ENCODE measurements around the gene UVSSA.
"Not testable (repeated sequence)": the region's sequence is repeated elsewhere in the genome, so short reads cannot be mapped to it uniquely, and the experiment has no call there.

Gene UVSSA

DNA sequence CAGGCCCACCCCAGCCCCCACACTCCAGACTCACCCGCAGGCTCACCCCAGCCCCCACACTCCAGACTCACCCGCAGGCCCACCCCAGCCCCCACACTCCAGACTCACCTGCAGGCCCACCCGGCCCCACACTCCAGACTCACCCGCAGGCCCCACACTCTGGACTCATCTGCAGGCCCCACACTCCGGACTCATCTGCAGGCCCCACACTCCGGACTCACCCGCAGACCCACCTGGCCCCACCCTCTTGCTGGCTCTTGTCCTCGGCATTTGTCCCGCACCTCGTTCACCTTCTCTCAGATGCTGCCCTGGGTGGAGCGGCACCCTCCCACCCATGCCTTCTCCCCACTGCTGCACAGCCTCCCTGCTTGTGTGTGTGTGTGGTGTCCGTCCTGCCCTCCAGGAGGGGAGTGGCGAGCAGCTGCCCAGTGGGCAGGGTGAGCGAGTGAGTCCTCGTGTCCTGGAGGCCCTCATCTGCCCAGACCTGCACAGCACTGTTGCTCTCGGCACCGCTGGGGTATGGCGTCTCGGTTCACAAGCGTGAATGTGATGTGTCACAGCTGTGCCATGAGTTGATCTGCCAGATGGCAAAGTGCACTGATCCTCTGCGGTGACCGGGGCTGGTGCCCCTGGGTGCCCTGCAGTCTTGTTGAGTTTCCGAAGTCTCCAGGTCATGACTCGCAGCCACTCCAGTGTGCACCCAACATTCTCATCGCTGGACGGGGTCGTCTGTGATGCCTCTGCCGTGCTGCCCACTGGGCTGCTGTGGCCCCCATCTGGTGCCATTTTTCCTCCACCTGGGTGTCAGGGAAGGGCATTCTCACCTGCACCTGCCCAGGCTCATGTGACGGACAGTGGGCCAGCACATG, 29.6 kb upstream of the UVSSA start:
- H3K9me3 ChIP-seq (ENCODE audit: control insufficient read depth in 1 of 2, low read length in 2 of 2) = no peaks in the 10 kb centered on the region
- H3K4me3 ChIP-seq (ENCODE audit: low read depth in 1 of 2, low read length in 2 of 2) = no peak overlapping the region
- no peak overlapping the region for H3K27ac ChIP-seq (ENCODE audit: low read depth, low read length)
- H3K36me3 ChIP-seq (ENCODE audit: control insufficient read depth in 1 of 2, insufficient read depth in 2 of 2, low read length in 2 of 2) = peaks cover 40 to 73% of the 10 kb centered on the region in 2 donors
- H3K4me1 ChIP-seq (ENCODE audit: control insufficient read depth in 1 of 2, insufficient read depth in 2 of 2, low read length in 2 of 2) = no peaks in the 10 kb centered on the region
- H3K9ac ChIP-seq (ENCODE audit: low read depth in 1 of 2, low read length in 2 of 2) = no peak overlapping the region
- H3K27me3 ChIP-seq (ENCODE audit: control insufficient read depth in 1 of 2, insufficient read depth in 2 of 2, low read length in 2 of 2) = no peaks in the 10 kb centered on the region

DNA sequence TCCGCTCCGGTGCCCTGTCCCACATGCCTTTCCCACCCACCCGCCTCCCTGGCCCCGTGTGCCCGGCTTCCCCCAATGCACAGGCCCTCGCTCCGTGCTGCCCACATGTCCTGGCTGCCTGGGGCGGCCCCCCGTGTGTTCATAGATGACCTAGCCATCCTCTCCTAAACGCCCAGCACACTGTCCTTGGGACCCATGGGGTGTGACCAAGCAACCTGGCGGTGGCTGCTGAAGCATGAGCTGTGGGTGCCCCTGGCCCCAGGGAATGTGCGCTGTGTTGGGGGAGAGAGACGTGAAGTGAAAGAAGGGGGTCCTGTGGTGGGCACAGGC, 29.0 kb upstream of the UVSSA start:
- peaks cover 37 to 71% of the 10 kb centered on the region in 2 donors for H3K36me3 ChIP-seq (ENCODE audit: control insufficient read depth in 1 of 2, insufficient read depth in 2 of 2, low read length in 2 of 2)
- H3K9ac ChIP-seq (ENCODE audit: low read depth in 1 of 2, low read length in 2 of 2) = no peak overlapping the region
- H3K27me3 ChIP-seq (ENCODE audit: control insufficient read depth in 1 of 2, insufficient read depth in 2 of 2, low read length in 2 of 2) = no peaks in the 10 kb centered on the region
- H3K4me3 ChIP-seq (ENCODE audit: low read depth in 1 of 2, low read length in 2 of 2) = no peak overlapping the region
- H3K9me3 ChIP-seq (ENCODE audit: control insufficient read depth in 1 of 2, low read length in 2 of 2) = no peaks in the 10 kb centered on the region
- H3K4me1 ChIP-seq (ENCODE audit: control insufficient read depth in 1 of 2, insufficient read depth in 2 of 2, low read length in 2 of 2) = no peaks in the 10 kb centered on the region
- H3K27ac ChIP-seq (ENCODE audit: low read depth, low read length) = no peak overlapping the region

DNA sequence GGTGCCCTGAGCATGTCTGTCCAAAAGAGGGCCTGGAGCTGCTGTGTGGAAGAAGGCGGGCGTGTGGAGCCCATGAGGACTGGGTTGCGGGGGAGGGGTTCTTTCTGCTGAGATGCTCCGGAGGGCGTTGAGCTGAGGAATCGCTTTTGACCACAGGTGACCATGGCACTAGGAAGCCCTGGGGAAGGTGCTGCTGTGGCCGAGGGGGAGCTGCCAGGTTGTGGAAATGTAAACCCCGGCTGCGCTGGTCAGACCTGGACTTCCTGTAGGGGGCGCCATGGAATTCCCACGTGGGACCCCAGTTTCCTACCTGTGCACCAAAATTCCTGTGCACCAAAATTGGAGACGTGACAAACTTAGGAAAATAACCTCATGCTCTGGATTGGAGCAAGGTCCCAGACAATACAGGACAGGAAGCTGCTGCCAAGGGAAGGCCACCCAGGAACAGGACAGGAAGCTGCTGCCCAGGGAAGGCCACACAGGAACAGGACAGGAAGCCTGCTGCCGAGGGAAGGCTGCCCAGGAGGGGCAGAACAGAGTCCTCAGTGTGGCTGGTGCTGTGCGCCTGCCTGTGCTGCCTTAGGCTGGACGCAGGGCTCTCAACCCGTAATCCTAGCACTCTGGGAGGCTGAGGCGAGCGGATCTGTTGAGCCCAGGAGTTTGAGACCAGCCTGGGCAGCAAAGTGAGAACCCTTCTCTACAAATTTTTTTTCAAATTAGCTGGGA, 28.4 kb upstream of the UVSSA start:
- Histone ChIP-seq H3K9ac (ENCODE audit: low read depth in 1 of 2, low read length in 2 of 2) (no peak overlapping the region), H3K36me3 (ENCODE audit: control insufficient read depth in 1 of 2, insufficient read depth in 2 of 2, low read length in 2 of 2) (peaks cover 40 to 70% of the 10 kb centered on the region in 2 donors), H3K27me3 (ENCODE audit: control insufficient read depth in 1 of 2, insufficient read depth in 2 of 2, low read length in 2 of 2) (no peaks in the 10 kb centered on the region), H3K27ac (ENCODE audit: low read depth, low read length) (no peak overlapping the region), H3K4me3 (ENCODE audit: low read depth in 1 of 2, low read length in 2 of 2) (no peak overlapping the region), H3K9me3 (ENCODE audit: control insufficient read depth in 1 of 2, low read length in 2 of 2) (no peaks in the 10 kb centered on the region), H3K4me1 (ENCODE audit: control insufficient read depth in 1 of 2, insufficient read depth in 2 of 2, low read length in 2 of 2) (no peaks in the 10 kb centered on the region)

DNA sequence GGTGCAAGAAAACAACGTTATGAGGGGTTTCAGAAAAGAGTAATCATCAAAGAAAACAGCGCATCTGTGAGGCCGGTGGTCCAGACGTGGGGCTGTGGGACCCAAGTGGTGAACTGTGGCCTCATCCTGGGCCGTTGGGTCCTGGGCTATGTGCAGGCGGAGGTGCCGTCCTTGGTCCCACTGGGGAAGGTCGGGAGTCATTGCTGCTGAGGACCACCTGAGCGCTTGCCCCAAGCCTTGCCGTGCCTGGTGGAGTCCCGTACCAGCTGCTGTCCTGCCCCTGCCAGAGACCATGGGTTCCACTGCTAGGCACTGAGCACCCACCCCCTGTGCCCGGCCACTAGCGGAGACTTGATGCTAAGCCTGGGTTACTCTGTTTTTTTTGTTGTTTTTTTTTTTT, 25.5 kb upstream of the UVSSA start:
- Histone ChIP-seq H3K27ac (ENCODE audit: low read depth, low read length) (no peak overlapping the region), H3K27me3 (ENCODE audit: control insufficient read depth in 1 of 2, insufficient read depth in 2 of 2, low read length in 2 of 2) (no peaks in the 10 kb centered on the region), H3K9me3 (ENCODE audit: control insufficient read depth in 1 of 2, low read length in 2 of 2) (no peaks in the 10 kb centered on the region), H3K4me3 (ENCODE audit: low read depth in 1 of 2, low read length in 2 of 2) (no peak overlapping the region), H3K4me1 (ENCODE audit: control insufficient read depth in 1 of 2, insufficient read depth in 2 of 2, low read length in 2 of 2) (no peaks in the 10 kb centered on the region), H3K36me3 (ENCODE audit: control insufficient read depth in 1 of 2, insufficient read depth in 2 of 2, low read length in 2 of 2) (peaks cover 30 to 74% of the 10 kb centered on the region in 2 donors), H3K9ac (ENCODE audit: low read depth in 1 of 2, low read length in 2 of 2) (no peak overlapping the region)

DNA sequence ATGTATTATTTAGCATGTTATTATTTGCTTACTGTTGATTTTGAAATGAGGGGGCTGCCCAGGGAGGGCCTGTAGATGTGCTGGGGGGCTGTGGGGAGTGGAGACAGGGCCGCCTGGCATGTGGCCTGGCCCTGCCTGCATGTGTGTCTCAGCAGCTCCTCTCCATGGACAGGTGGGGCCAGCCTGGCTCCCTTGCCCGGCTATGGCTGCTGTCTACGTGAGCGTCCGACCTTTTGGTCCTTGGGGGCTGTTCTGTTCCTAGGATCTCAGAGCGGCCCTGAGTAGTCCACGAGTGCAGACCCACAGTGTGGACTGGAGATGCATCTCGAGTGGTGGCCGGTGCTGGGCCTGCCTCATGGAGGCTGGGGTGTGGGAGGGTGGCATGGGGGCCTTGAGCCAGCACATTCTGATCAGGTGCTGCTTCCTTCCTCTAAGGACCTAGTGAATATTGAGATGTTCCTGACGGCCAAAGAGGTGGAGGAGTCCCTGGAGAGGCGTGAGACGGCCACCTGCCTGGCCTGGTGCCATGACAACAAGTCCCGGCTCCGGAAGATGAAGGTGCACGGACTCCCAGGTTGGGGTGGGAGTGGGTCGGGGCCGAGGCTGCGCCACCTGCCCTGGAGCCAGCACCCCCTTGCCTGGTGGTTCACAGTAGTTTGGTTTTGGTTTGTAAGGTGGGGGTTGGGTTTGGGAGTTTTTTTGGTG, 24.9 kb upstream of the UVSSA start:
- H3K36me3 ChIP-seq (ENCODE audit: control insufficient read depth in 1 of 2, insufficient read depth in 2 of 2, low read length in 2 of 2) = peaks cover 28 to 77% of the 10 kb centered on the region in 2 donors
- H3K27me3 ChIP-seq (ENCODE audit: control insufficient read depth in 1 of 2, insufficient read depth in 2 of 2, low read length in 2 of 2) = no peaks in the 10 kb centered on the region
- H3K9me3 ChIP-seq (ENCODE audit: control insufficient read depth in 1 of 2, low read length in 2 of 2) = no peaks in the 10 kb centered on the region
- no peak overlapping the region for H3K27ac ChIP-seq (ENCODE audit: low read depth, low read length)
- H3K4me3 ChIP-seq (ENCODE audit: low read depth in 1 of 2, low read length in 2 of 2) = no peak overlapping the region
- H3K9ac ChIP-seq (ENCODE audit: low read depth in 1 of 2, low read length in 2 of 2) = no peak overlapping the region
- no peaks in the 10 kb centered on the region for H3K4me1 ChIP-seq (ENCODE audit: control insufficient read depth in 1 of 2, insufficient read depth in 2 of 2, low read length in 2 of 2)

DNA sequence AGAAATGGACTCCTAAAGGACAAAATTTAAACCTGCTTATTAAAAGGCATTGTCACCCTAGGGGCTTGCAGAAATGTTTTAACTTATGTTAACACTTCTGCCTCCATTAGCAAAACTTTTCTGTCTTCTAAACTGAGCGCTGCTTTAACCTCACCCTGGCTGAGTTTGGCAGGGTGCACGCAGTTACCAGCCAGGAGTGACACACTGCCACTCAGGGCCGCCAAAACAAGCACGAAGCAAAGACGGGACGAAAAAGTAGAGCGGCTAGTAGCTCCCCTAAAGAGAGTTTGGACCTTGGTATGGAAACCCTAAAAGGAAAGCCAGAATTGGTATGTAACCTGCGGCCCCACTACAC, 23.8 kb upstream of the UVSSA start:
- H3K4me1 ChIP-seq (ENCODE audit: control insufficient read depth in 1 of 2, insufficient read depth in 2 of 2, low read length in 2 of 2) = no peaks in the 10 kb centered on the region
- H3K36me3 ChIP-seq (ENCODE audit: control insufficient read depth in 1 of 2, insufficient read depth in 2 of 2, low read length in 2 of 2) = peaks cover 24 to 78% of the 10 kb centered on the region in 2 donors
- no peaks in the 10 kb centered on the region for H3K27me3 ChIP-seq (ENCODE audit: control insufficient read depth in 1 of 2, insufficient read depth in 2 of 2, low read length in 2 of 2)
- no peak overlapping the region for H3K27ac ChIP-seq (ENCODE audit: low read depth, low read length)
- no peaks in the 10 kb centered on the region for H3K9me3 ChIP-seq (ENCODE audit: control insufficient read depth in 1 of 2, low read length in 2 of 2)
- H3K4me3 ChIP-seq (ENCODE audit: low read depth in 1 of 2, low read length in 2 of 2) = no peak overlapping the region
- no peak overlapping the region for H3K9ac ChIP-seq (ENCODE audit: low read depth in 1 of 2, low read length in 2 of 2)

DNA sequence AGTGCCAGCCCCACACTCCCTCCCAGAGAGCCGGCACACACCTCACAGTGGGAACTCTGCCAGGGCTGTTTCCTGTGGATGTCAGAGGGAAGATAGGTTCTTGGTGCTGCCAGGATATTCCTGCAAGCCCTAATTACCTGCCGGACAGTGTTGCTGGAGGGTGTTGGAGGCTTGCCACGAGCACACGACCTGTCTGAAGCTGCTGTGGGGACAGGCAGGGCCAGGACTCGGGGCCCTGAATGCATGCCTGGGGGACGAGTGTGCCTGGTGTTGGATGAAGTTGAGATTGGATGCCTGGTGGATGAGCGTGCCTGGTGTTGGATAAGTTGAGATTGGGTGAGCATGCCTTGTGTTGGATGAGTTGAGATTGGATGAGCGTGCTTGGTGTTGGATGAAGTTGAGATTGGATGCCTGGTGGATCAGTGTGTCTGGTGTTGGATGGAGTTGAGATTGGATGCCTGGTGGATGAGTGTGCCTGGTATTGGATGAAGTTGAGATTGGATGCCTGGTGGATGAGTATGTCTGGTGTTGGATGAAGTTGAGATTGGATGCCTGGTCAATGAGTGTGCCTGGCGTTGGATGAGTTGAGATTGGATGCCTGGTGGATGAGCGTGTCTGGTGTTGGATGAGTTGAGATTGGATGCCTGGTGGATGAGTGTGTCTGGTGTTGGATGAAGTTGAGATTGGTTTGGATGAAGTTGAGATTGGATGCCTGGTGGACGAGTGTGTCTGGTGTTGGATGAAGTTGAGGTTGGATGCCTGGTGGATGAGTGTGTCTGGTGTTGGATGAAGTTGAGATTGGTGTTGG, 23.2 kb upstream of the UVSSA start:
- Histone ChIP-seq H3K9ac (ENCODE audit: low read depth in 1 of 2, low read length in 2 of 2) (no peak overlapping the region), H3K36me3 (ENCODE audit: control insufficient read depth in 1 of 2, insufficient read depth in 2 of 2, low read length in 2 of 2) (peaks cover 28 to 78% of the 10 kb centered on the region in 2 donors), H3K4me1 (ENCODE audit: control insufficient read depth in 1 of 2, insufficient read depth in 2 of 2, low read length in 2 of 2) (no peaks in the 10 kb centered on the region), H3K27me3 (ENCODE audit: control insufficient read depth in 1 of 2, insufficient read depth in 2 of 2, low read length in 2 of 2) (no peaks in the 10 kb centered on the region), H3K9me3 (ENCODE audit: control insufficient read depth in 1 of 2, low read length in 2 of 2) (no peaks in the 10 kb centered on the region), H3K4me3 (ENCODE audit: low read depth in 1 of 2, low read length in 2 of 2) (no peak overlapping the region), H3K27ac (ENCODE audit: low read depth, low read length) (no peak overlapping the region)

DNA sequence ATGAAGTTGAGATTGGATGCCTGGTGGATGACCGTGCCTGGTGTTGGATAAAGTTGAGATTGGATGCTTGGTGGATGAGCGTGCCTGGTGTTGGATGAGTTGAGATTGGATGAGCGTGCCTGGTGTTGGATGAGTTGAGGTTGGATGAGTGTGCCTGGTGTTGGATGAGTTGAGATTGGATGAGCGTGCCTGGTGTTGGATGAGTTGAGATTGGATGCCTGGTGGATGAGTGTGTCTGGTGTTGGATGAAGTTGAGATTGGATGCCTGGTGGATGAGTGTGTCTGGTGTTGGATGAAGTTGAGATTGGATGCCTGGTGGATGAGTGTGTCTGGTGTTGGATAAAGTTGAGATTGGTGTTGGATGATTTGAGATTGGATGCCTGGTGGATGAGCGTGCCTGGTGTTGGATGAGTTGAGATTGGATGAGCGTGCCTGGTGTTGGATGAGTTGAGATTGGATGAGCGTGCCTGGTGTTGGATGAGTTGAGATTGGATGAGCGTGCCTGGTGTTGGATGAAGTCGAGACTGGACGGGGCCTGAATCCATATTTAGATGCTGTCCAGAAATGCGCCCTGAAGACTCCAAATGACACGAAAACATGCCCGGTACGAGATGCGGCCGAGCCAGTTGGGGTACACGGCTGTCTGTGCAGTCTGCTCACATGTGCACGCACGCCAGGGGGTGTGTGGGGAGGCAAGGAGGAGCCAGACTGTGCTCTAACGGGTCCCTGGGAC, 22.4 kb upstream of the UVSSA start:
- H3K27me3 ChIP-seq (ENCODE audit: control insufficient read depth in 1 of 2, insufficient read depth in 2 of 2, low read length in 2 of 2); H3K9me3 ChIP-seq (ENCODE audit: control insufficient read depth in 1 of 2, low read length in 2 of 2); H3K4me3 ChIP-seq (ENCODE audit: low read depth in 1 of 2, low read length in 2 of 2); H3K9ac ChIP-seq (ENCODE audit: low read depth in 1 of 2, low read length in 2 of 2); H3K4me1 ChIP-seq (ENCODE audit: control insufficient read depth in 1 of 2, insufficient read depth in 2 of 2, low read length in 2 of 2); H3K27ac ChIP-seq (ENCODE audit: low read depth, low read length): not testable (repeated sequence)
- peaks cover 23 to 78% of the 10 kb centered on the region in 2 donors for H3K36me3 ChIP-seq (ENCODE audit: control insufficient read depth in 1 of 2, insufficient read depth in 2 of 2, low read length in 2 of 2)

DNA sequence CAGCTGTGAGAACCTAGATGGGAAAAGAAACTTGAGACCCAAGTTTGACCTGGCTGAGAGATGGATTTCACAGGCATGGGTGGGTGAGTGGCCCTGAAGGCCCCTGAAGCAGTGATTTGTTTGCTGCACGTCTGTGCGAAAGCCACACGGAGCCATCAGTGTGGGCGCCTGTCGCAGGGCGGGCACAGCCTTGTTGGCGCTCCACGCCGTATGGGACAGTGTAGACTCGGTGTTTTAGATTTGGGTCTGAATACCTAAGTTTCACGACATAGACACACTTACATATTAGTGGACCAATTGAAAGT, 21.9 kb upstream of the UVSSA start:
- Histone ChIP-seq H3K4me1 (ENCODE audit: control insufficient read depth in 1 of 2, insufficient read depth in 2 of 2, low read length in 2 of 2) (no peaks in the 10 kb centered on the region), H3K9ac (ENCODE audit: low read depth in 1 of 2, low read length in 2 of 2) (no peak overlapping the region), H3K27me3 (ENCODE audit: control insufficient read depth in 1 of 2, insufficient read depth in 2 of 2, low read length in 2 of 2) (no peaks in the 10 kb centered on the region), H3K4me3 (ENCODE audit: low read depth in 1 of 2, low read length in 2 of 2) (no peak overlapping the region), H3K9me3 (ENCODE audit: control insufficient read depth in 1 of 2, low read length in 2 of 2) (no peaks in the 10 kb centered on the region), H3K36me3 (ENCODE audit: control insufficient read depth in 1 of 2, insufficient read depth in 2 of 2, low read length in 2 of 2) (peaks cover 23 to 82% of the 10 kb centered on the region in 2 donors), H3K27ac (ENCODE audit: low read depth, low read length) (no peak overlapping the region)

Data from duodenal mucosa (tissue), 2 donors.